Left cardiac atrium (tissue), 4 donors: ENCODE data around the gene EZH2. TPM values are rescaled to one million over a fixed set of nuclear protein-coding genes. Genes with fewer than 3 reads are reported as not detected.

ENCODE experiments used
- ATAC-seq, 2 donors: fragments of 200-7000 bp; cut with Tn5 transposase; one replicate each; pipeline ENCODE4 v1.9.1; 2020; ENCODE audit warnings: mild to moderate bottlenecking in 2 of 2, moderate library complexity in 2 of 2
- DNase-seq: peaks from one replicate; pipeline ENCODE4 v3.0.0-alpha.2; 2020
- intact Hi-C, 2 donors: fragments of 100-400 bp; cut with DNase I; formaldehyde crosslinking; loops; one replicate each; pipeline versions ENCODE4 v1.14.1 to v1.15.1; 2022 to 2023
- total RNA-seq, 2 donors: library from RNA; stranded (reverse); fragmentation: NEBNext Ultra II Directional; extraction: Animal tissue kit (Norgen Biotek cat#: 25700); gene quantifications; one replicate each; pipeline ENCODE4 v1.2.1, GENCODE V29; 2021
- donor health status: DM: no; HTN: yes; CAD: no.
- donor health status: DM: no; HTN: yes; CAD: no; lungs with severe emphysema.
- donor health status: DM: yes; HTN: yes; CAD: no.
- donor health status: Dilated cardiomyopathy.

The EZH2 gene
- total RNA-seq, 2 donors from 2014 or later = 1.9 to 2.3 TPM

DNA sequence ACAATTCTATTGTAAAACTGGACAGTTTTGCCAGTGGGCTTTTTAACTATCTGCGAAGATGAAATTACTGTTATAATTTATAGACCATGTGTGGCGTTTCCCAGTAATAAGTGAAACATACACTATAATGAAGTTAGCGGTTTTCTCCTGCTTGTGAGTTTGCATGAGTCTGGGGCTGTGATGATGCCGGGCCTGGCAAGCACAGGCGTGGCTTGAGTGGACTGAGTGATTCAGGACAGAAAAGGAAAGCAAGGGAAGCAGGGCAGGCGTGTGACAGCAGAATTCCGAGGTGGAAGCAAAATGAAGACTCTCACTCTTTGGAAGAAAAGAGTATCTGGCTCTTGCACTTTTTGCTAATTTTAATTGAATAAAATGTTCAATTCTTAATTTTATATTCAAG lies 94.9 kb downstream of the EZH2 start:
- intact Hi-C loops = no loop called here
- ATAC-seq (peak in 1 of 2 donors; percentile 59), DNase-seq (no peak)

DNA sequence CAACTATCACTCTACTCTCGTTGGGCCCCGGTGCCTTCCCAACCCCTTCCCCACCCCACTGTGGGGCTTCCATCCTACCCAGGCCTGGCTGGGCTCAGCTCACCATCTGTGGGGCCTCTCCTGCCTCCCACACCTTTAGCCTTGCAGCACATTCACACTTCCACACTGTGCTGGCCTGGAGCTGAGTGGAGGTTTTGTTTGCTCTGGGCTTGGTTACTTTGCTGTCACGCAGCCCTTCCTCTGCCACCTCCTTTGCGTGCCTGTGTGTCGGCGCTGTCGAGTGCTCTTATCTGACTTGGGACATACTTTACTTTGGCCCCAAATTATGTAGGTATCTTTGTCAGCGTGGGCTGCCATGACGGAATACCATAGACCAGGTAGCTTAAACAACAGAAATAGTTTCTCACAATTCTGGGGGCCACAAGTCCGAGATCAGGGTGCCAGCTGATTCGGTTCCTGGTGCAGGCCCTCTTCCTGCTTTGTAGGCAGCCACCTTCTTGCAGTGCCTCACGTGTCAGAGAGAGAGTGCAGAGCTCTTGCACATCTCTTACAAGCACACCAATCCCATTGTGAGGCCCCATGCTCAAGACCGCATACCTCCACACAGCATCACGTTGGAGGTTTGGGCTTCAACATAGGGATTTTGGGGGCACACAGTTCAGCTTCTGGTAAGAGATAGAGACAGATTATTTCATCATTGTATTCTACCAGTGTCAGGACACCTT lies 96.4 kb downstream of the EZH2 start:
- no peak for DNase-seq
- intact Hi-C loops = no loop called here
- ATAC-seq = peak; percentile 83 to 86

DNA sequence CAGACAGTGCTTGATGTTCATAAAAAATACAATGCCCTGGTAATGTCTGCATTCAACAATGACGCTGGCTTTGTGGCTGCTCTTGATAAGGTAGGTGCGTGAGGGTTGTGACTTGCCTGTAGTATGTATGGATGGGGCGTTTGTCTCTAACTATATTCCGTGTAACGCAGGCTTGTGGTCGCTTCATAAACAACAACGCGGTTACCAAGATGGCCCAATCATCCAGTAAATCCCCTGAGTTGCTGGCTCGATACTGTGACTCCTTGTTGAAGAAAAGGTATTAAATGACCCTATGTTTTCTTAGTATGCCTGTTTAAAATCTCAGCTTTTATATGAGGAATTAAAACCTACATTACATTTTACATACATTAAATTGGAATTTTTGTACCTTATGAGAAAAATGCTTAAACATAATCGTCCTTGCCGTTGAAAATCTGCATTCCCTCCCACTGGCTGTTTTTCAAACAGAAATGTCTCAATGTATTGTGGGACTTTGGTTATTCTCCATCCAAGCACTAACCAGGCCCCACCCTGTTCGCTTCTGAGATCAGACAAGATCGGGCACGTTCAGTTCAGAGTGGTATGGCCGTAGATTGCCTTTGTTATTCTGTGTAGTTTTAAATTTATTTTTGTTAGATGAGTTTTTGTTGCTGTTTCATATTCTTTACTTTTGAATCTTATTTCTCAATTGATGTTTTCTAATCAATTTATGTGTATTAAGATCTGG lies 100.1 kb downstream of the EZH2 start:
- intact Hi-C loops = no loop called here

DNA sequence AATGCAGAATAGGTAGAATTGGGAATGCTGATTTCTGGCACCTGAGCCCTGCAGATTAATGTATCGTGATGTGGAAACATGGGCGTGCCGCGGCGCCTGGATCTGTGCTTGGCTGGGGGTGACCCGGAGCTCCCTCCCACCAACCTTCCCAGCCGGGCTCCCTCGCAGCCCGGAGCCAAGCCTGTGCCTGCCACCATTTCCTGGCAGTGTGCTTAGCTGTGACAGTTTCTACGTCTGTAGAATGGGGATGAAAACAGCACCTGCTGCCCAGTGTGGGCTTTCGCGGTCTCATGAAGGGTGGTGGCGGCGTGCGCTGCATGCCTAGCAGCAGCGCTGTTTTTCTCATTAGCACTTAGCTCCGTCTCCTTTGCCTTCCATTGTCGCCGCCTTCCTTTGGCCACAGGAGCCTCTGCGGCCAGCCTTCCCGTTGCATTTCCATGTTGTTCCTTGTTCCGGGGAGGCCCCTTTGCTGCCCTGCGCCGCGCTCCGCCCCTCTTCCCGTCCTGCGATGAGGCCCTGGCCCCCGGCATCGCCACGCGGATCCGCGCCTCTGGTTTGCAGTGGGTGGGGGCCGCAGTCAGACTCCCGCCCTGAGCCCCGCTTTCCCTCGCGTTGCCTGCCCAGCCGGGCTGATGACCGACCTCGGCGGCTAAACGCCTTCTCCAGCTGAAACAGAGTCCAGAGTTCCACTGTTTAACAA lies 101.2 kb downstream of the EZH2 start:
- intact Hi-C loops = no loop called here
- ATAC-seq (no peak), DNase-seq (no peak)

More for the DNA sequence above, 100.1 kb downstream of the EZH2 start:
- no peak for ATAC-seq
- no peak for DNase-seq

DNA sequence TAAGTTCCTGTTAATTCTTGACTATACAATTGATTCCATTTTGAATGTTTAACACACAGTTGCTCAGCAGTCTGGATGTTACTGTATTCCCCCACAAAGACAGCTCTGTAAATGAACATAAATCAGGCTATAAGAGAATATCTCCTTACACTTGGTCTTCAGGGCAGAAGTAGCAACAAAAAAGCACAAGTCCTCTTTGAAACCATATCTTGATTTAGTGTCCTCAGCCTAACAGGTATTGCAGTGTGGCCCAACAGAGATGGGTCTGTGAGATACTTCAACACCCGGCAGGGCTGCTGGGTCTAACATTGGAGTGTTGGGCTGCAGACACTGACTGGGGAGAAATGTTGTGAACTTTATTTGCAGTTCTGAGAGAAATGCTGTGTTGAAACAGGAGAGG lies 109.6 kb downstream of the EZH2 start:
- intact Hi-C loops = loop anchor here in 1 of 2 donors (10.0 kb wide), 1 partner anchor 70 kb away; no protein-coding TSS in a partner anchor
- DNase-seq (no peak), ATAC-seq (no peak)

DNA sequence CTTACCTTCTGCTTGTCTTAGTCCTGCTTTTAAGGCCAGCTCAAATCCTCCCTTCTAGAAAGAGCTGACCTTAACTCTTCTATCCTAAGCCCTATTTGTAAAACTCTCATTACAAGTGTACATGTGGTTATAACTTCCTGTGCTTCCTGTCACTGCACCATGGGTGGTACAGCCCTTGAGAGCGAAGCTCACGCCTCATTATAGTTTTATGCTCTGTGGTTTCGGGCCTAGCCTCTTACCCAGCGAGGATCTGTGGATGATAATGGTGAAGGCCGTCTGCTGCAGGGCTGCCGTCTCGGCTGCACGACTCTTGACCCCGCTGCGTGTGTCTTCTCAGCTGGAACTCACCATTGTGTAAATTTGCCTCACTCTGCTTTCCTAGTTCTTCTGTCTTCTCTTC lies 110.8 kb downstream of the EZH2 start:
- no peak for ATAC-seq
- intact Hi-C loops = loop anchor here in 1 of 2 donors (10.0 kb wide), 1 partner anchor 69 kb away; no protein-coding TSS in a partner anchor
- no peak for DNase-seq

DNA sequence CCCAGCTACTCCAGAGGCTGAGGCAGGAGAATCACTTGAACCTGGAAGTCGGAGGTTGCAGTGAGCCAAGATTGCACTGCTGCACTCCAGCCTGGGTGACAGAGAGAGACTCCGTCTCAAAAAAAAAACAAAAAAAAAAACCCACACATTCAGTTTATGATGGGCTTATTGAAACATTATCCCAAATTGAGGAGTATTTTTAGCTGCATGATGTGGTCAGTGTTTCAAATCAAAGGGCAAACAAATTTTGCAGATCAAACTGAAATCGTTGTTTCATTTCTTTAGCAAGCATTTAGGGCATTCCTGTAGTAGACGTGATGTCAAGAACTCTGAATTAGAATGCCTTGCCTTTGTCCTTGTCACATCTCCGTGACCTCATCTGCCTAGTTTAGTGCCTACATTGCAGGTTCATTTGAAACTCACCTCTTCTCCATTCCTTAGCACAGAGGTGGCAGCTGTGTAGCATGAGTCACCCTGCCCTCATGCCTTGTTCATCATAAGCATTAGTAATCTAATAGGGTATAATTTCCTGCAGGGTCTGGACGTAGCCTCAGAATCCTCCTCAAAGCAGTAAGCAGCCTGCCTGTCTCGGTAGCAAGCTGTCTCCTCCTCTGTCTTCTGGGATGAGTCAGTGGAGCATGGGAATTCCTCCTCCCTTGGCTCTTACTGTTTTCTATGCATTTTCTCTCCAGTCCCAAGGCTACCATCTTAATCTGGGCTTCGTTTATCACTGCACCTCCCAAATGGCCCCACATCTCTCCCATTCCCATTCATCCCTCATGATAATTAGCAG lies 111.6 kb downstream of the EZH2 start:
- DNase-seq (no peak), ATAC-seq (peak in 1 of 2 donors; percentile 30)
- intact Hi-C loops = loop anchor here in 1 of 2 donors (10.0 kb wide), 1 partner anchor 68 kb away; no protein-coding TSS in a partner anchor

DNA sequence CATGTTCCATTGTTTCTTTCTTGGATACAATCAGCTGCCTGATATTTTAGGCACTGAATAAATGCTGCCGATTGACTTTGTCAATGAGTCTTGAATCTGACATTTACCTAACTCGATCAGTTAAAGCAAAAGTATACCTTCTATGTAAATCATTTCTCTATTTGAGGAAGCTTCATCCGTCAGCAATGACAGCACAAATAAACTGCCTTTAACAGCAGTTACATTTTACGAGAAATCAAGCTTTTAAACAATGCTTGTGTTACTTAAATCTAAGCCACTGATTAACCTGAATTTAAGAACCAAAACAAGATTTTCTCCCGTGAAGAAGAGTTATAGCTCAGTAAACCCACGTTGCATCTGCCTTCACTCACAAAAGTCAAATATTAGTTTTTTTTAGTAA lies 114.1 kb downstream of the EZH2 start:
- intact Hi-C loops = loop anchor here in 1 of 2 donors (10.0 kb wide), 1 partner anchor 65 kb away; no protein-coding TSS in a partner anchor
- DNase-seq (no peak), ATAC-seq (no peak)

DNA sequence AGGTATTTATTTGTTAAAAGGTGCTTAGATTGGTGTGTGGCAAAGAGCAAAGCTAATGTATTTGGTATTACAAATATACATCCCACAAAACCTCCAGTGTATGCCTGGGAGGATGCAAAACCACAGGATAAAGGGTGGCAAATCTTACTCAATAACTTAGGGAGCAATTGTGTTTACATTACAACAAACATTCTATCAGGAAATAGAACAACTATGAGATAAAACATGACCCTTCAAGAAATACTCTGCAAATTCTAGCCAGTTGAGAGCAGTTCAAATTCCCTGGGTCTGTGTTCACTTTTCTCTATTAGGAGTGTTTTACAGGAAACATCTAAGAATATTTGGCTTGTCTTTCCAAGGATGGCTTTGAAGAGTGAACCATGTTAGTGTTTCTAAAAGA lies 120.5 kb downstream of the EZH2 start:
- ATAC-seq (no peak), DNase-seq (no peak)
- intact Hi-C loops = no loop called here

DNA sequence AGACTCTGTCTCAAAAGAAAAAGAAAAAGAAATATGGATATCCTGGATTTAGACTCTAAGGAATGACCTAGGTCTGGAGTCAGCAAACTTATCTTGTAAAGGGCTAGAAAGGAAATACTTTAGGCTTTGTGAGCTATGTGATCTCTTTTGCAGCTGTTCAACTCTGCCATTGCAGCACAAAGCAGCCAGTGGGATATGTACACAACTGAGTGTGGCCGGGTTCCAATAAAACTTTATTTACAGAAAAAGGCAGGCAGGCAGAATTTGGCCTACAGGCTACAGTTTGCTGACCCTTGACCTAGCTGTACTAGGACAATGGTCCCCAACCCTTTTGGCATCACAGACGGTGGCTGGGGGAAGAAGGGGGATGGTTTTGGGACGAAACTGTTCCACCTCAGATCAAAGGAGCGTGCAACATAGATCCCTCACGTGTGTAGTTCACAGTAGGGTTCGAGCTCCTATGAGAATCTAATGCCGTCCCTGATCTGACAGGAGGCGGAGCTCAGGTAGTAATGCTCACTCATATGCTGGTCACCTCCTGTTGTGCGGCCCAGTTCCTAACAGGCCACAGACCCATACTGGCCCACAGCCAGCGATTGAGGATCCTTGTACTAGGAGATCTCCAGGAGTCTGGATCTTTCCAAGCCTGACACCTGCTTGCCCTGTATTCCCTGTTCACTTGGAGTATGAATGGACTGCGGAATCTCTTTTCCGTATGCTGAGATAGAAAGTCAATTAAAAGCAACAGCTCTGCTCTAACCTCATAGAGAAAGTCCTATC lies 122.4 kb downstream of the EZH2 start:
- DNase-seq = no peak
- ATAC-seq = no peak
- intact Hi-C loops = no loop called here

Other genes with a start within 250 kb of the EZH2 start
- gene CUL1, start 185.4 kb downstream of the EZH2 start, total RNA-seq = 10 to 100 TPM; 40.8 to 52.2 TPM
- 10 to 100 TPM; 56.2 to 95.3 TPM for gene PDIA4, start 144.2 kb upstream of the EZH2 start, total RNA-seq
- 1 to 10 TPM; 2.9 to 3.0 TPM for gene ZNF786, start 206.4 kb upstream of the EZH2 start, total RNA-seq
- 1 to 10 TPM in 1 of 2 donors, under 1 TPM in 1; 0.79 to 1.0 TPM for gene ZNF425, start 242.0 kb upstream of the EZH2 start, total RNA-seq